Amygdala (tissue), 56 donors: ENCODE results near the gene PADI6.

Source experiments
- DNase-seq, 56 donors: peaks; one replicate each; lab custom pipeline; 2025; lab: John Stamatoyannopoulos, UW

The PADI6 gene

DNA sequence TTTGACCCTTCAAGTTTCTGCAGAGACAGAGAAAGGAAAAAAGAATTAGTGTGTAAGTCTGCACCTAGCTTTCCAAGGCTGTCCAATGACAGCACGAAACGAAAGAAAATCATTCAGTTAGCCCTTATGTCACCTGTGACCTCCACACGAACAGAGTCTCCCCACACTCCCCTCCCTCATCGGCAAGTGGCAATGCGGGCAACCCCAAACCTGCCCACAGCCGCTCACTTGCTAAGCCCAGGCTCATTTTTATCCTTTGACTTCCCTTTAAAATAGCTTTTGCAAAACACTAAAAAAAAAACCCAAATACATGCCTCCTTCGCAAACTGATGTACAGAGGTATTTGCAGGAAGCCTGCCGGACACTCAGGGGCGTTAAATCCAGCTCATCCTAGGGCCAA, 57.2 kb downstream of the PADI6 start:
- no peak for DNase-seq

DNA sequence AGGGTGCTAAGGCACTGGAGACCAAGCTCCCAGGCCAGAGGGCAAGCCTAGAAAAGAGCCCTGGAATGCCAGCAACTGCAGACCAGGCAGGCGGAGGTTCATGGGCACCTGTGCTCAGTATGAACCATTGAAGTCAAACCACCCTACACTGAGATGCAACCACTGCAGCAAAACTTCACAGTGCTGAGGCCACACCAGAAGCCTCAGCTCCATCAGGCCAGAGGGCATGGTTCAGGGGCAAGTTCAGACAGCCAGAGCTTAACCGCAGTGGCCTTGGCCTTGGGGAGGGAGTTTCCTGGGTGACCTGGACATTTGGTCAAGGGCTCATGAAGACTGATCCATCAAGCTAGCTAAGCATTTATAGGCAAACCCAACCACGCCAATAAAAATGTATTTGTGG, 60.4 kb downstream of the PADI6 start:
- no peak for DNase-seq

- DNase-seq: no peak
These were observed 61.3 kb downstream of the PADI6 start for GRCh38 chr1:17433261-17433660.

DNA sequence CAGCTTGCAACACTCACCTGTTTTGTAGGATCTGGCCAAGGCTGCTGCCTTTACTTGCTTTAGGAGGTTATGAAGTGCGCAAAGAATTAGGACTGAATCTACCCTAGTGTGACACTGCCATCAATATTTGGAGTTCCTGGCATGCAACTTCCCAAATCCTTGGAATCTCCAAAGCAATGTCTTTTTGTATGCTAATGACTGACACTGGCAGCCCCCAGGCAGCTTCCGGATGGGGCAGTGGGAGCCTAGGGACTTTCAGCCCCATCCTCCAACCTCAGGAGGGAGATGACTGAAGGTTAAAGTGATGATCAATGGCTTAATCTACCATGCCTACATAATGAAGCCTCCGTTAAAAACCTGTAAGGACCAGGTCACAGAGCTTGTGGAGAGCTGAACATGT, 62.0 kb downstream of the PADI6 start:
- no peak for DNase-seq

DNA sequence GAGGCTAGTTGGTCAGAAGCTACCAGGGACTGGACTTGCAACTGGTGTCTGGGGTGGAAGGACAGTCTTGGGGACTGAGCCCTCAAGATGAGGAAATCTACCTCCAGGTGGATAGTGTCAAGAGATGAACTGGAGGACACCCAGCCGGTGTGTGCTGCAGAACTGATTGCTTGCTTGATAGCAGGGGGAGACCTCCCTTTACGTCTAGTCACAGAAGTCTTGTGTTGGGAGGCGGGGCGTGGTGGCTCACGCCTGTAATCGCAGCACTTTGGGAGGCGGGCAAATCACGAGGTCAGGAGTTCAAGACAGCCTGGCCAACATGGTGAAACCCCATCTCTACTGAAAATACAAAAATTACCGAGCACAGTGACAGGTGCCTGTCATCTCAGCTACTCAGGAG, 62.6 kb downstream of the PADI6 start:
- DNase-seq: no peak

GRCh38 chr1:17436380-17437174, 64.6 kb downstream of the PADI6 start:
- no peak for DNase-seq

- peak in 2 of 56 donors; percentile 26 to 46 for DNase-seq
These were observed 65.2 kb downstream of the PADI6 start for GRCh38 chr1:17437260-17437579.

DNA sequence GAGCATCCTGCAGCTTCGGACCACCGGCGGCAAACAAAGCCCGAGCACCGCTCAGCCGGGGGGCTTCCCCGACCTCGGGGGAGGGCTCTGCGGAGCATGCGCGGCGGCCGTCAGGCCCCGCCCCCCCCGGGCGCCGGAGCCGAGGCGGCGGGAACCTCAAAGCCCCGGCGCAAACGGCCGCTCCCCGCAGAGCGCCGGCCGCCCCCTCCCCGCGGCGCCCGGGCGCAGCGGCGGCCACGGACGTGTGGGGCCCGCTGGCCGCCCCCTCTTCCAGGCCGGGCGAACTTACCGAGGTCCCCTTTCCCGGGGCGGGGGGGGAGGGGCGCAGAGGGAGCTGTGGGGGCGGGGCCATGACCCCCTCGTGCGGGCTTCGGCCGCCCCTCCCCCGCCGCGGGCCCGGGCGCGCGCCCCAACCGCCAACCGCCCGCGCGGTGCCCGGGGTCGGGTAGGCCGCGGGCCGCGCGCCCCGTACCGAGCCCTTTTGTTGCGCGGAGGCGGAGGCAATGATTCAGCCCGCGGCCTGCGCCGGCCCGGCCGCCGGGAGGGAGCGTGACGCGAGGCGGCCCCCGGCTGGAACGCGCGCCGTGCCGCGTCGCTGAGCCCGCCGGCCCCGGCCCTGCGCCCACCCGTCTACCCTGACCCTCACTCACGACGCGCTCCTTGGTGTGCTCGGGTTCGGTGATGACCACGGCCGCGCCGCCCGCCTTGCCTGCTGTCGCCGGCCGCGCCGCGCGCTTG, 65.8 kb downstream of the PADI6 start:
- DNase-seq: peak in 35 of 56 donors; percentile 9 to 73 (median 45)

DNA sequence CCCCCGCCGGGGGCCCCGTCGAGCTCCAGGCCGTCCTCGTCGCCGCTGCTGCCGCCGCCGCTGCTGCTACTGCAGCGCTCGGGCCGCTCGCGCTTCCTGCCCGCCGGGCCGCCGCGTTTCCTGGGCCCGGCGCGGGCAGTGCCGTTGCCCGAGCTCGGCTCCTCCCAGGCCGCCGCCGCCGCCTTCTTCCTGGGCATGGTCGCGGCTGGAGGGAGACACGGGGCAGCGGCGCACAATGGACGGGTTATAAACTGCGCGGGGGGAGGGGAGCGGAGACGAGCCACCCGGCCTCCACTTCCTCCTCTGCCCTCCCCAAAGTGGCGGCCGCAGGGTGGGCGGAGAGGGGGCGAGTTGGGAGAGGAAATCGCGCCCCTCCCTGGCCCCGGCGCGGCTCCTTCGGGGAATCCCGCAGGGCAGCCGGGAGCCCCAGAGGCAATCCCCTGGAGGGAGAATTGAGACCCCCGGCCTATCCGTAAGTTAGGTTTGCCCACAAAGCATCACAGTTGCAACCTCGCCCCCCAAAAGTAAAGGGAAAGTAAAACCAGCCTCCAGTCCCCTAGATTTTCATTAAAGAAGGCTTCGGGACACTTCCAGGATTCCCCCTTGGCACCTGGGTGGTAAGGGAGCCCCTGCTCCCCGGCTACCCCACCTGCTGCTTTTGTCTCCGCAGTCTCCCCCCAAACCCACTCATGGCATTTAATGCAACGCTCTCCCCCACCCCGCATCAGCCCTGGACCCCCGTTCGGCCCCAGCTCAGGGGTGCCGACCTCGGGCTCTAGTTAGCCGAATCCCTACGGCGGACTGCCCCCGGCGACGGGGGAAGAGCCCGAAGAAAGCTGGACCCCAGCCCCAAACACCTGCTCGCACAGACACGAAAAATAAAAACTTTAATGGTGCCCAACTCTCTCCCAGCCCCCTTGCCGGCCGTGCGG, 66.6 kb downstream of the PADI6 start:
- DNase-seq: peak in 37 of 56 donors; percentile 10 to 69 (median 36)

DNA sequence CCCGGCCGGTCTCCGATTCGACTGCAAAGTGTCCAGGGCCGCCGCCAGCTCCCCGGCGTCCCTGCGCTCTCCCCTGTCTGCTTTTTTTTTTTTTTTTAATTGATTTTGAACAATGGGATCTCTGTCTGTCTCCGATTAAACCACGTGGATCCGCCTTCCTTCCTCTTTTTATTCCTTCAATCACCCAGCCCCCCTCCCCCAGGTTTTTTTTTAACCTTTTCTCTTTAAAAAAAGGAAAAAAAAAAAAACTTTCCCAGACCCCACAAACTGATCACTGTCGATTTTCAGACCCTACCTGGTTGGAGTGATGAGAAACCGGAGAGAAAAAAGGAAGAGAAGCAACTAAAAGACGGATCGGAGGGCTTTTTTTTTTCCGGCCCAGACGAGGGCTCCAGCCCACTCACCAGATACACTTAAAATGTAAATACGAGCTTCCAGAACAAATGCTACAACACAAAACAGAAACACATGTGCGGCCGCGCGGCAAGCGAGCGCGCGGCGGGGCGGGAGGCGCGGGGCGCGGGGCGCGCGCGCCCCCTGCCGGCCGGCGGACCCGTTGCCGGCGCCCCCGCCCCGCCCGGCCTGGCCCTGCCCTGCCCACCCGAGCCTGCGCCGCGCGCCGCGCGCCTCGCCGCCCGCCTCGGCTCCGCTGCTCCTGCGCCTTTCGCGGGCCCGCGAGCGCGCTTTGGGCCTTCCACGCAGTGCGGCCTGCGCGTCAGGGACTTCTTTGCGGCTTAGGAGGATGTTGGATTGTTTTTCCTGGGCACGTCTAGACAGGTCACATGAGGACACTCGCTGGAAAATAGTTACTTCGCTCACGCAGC, 67.5 kb downstream of the PADI6 start, which contains the start of gene RCC2:
Gene RCC2, minus strand, starts transcription at position 428 of the 824 bp plus-strand sequence. CDS start 1,163 bp downstream, outside the sequence.
- peak in 42 of 56 donors; percentile 9 to 76 (median 42) for DNase-seq

- no peak for DNase-seq
These were observed 68.3 kb downstream of the PADI6 start for GRCh38 chr1:17440074-17440826.

DNA sequence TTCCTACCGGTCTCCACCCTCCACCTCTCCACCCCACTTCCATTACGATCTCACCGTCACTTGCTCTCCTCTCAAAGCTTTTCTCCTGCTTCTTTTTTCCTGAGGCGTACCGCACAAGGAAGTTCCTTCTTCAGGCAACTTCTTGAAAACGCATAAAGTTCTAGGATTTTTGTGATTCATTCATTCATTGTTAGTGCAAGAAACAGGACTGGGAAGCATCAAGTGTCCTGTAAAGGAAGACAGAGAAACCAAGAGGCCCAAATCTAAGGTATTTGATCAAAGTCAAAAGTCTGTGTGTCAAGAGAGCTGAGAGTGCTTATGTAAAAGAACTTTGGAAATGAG, 68.8 kb downstream of the PADI6 start:
- no peak for DNase-seq

DNA sequence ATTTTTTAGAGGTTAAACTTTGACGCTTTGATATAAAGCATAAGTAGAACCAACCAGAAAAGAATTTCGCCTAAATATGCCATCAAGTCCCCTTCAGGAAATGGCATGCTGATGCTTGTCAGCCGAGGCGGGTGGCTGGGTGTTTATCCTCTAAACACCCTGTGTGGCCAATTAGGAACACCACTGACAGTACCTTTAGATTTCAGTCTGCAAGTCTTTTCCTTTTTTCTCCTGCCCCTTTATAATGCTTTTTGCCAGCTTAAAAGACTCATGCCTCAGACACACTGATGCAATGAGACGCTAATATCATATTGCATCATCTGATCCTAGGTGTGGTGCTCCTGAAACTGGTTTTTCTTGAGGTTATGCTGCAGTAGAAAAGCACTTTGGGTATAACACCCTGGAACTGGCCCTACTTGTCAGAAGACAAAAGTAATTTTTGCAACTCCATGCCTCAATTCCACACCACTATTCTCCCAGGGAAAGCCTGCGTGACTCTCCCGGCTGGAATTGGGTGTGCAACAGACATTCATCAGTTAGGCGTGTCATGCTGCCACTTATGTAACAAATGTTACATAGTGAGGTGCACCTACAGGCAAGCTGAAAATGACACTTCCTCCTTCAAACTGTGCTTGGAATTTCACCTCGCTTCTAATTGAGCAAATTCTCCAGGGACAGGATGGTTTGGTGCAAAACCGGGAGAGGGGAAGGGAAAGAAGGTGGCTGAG, 69.4 kb downstream of the PADI6 start:
- no peak for DNase-seq

GRCh38 chr1:17441993-17442357, 70.0 kb downstream of the PADI6 start:
- no peak for DNase-seq

- no peak for DNase-seq
These were observed 70.8 kb downstream of the PADI6 start for GRCh38 chr1:17442841-17443240.

- no peak for DNase-seq
These were observed 75.6 kb downstream of the PADI6 start for GRCh38 chr1:17447501-17447992.
